ENCODE measurements around the gene MYCN.

- TF ChIP-seq CTCF (IDR thresholded peaks at IDR 0.05; ENCODE audit: poor library complexity) = no peak
- TF ChIP-seq EZH2 (IDR thresholded peaks at IDR 0.05; ENCODE audit: borderline replicate concordance) = no peak
- TF ChIP-seq EZH2phosphoT487 (IDR thresholded peaks at IDR 0.05; ENCODE audit: low read depth, severe bottlenecking, unreplicated experiment) = no peak
Observed at GRCh38 chr2:15933184-15933845, 7.0 kb upstream of the MYCN start.
